ENCODE results near the gene DNAJA1. TPM values are rescaled to one million over a fixed set of nuclear protein-coding genes. Genes with fewer than 3 reads are reported as not detected.

DNAJA1 gene
- total RNA-seq, 2 donors from 2014 or later: 219 to 220 TPM

- DNase-seq (ENCODE audit: low spot score) (no peak), ATAC-seq (no peak)
- Mint-ChIP-seq H3K4me1 (ENCODE audit: low read depth in 2 of 2) (peaks cover 2 to 7% of the 10 kb centered on the region in 2 donors), H3K9me3 (no peaks in the 10 kb centered on the region), H3K36me3 (no peaks in the 10 kb centered on the region), H3K4me3 (no peak overlapping the region), H3K27ac (peak overlapping the region in 1 of 2 donors; percentile 23), H3K27me3 (no peaks in the 10 kb centered on the region)
Measured at GRCh38 chr9:33017283-33018041, 7.6 kb upstream of the DNAJA1 start.

- ATAC-seq (no peak), DNase-seq (ENCODE audit: low spot score) (no peak)
- Mint-ChIP-seq H3K4me1 (ENCODE audit: low read depth in 2 of 2) (peaks cover 19 to 27% of the 10 kb centered on the region in 2 donors), H3K9me3 (no peaks in the 10 kb centered on the region), H3K27ac (no peak overlapping the region), H3K4me3 (no peak overlapping the region), H3K27me3 (no peaks in the 10 kb centered on the region), H3K36me3 (no peaks in the 10 kb centered on the region)
Measured at GRCh38 chr9:33019797-33020196, 5.3 kb upstream of the DNAJA1 start.

GRCh38 chr9:33022303-33022702 lies 2.8 kb upstream of the DNAJA1 start:
- Mint-ChIP-seq H3K27ac (peak overlapping the region; percentile 84 to 93), H3K9me3 (no peaks in the 10 kb centered on the region), H3K4me3 (peak overlapping the region; percentile 90), H3K27me3 (no peaks in the 10 kb centered on the region), H3K4me1 (ENCODE audit: low read depth in 2 of 2) (peaks cover 35 to 43% of the 10 kb centered on the region in 2 donors), H3K36me3 (peaks cover 14% of the 10 kb centered on the region)
- ATAC-seq (no peak), DNase-seq (ENCODE audit: low spot score) (no peak)

GRCh38 chr9:33022755-33023154 lies 2.3 kb upstream of the DNAJA1 start:
- peak overlapping the region; percentile 90 for H3K4me3 Mint-ChIP-seq

GRCh38 chr9:33023661-33024060 lies 1.4 kb upstream of the DNAJA1 start:
- Mint-ChIP-seq H3K4me1 (ENCODE audit: low read depth in 2 of 2) (peaks cover 41 to 53% of the 10 kb centered on the region in 2 donors), H3K9me3 (no peaks in the 10 kb centered on the region), H3K36me3 (peaks cover 24% of the 10 kb centered on the region), H3K27me3 (no peaks in the 10 kb centered on the region), H3K27ac (peak overlapping the region; percentile 84 to 93), H3K4me3 (peak overlapping the region; percentile 90)
- DNase-seq (ENCODE audit: low spot score): no peak
- no peak for ATAC-seq

More at GRCh38 chr9:33022755-33023154, 2.3 kb upstream of the DNAJA1 start:
- no peak for ATAC-seq
- no peaks in the 10 kb centered on the region for H3K27me3 Mint-ChIP-seq
- H3K4me1 Mint-ChIP-seq (ENCODE audit: low read depth in 2 of 2): peaks cover 35 to 44% of the 10 kb centered on the region in 2 donors
- peaks cover 15% of the 10 kb centered on the region for H3K36me3 Mint-ChIP-seq
- no peaks in the 10 kb centered on the region for H3K9me3 Mint-ChIP-seq
- DNase-seq (ENCODE audit: low spot score): no peak
- peak overlapping the region; percentile 84 to 93 for H3K27ac Mint-ChIP-seq

GRCh38 chr9:33024126-33024965 lies 727 bp upstream of the DNAJA1 start:
- H3K36me3 Mint-ChIP-seq: peaks cover 29% of the 10 kb centered on the region
- peak overlapping the region; percentile 84 to 93 for H3K27ac Mint-ChIP-seq
- H3K4me1 Mint-ChIP-seq (ENCODE audit: low read depth in 2 of 2): peaks cover 48 to 60% of the 10 kb centered on the region in 2 donors
- DNase-seq (ENCODE audit: low spot score) (no peak), ATAC-seq (no peak)
- H3K4me3 Mint-ChIP-seq: peak overlapping the region; percentile 90
- H3K27me3 Mint-ChIP-seq: no peaks in the 10 kb centered on the region
- H3K9me3 Mint-ChIP-seq: no peaks in the 10 kb centered on the region

GRCh38 chr9:33025572-33026342 lies 684 bp downstream of the DNAJA1 start:
- ATAC-seq: peak; percentile 74 to 78
- DNase-seq (ENCODE audit: low spot score): peak; percentile 89
- peaks cover 59 to 72% of the 10 kb centered on the region in 2 donors for H3K4me1 Mint-ChIP-seq (ENCODE audit: low read depth in 2 of 2)
- H3K9me3 Mint-ChIP-seq: no peaks in the 10 kb centered on the region
- peaks cover 42% of the 10 kb centered on the region for H3K36me3 Mint-ChIP-seq
- peak overlapping the region; percentile 84 to 93 for H3K27ac Mint-ChIP-seq
- H3K4me3 Mint-ChIP-seq: peak overlapping the region; percentile 94
- H3K27me3 Mint-ChIP-seq: no peaks in the 10 kb centered on the region

- peak overlapping the region; percentile 94 for H3K4me3 Mint-ChIP-seq
- H3K4me1 Mint-ChIP-seq (ENCODE audit: low read depth in 2 of 2): peaks cover 58 to 59% of the 10 kb centered on the region in 2 donors
- peak overlapping the region; percentile 70 to 93 for H3K27ac Mint-ChIP-seq
- H3K36me3 Mint-ChIP-seq: peaks cover 59% of the 10 kb centered on the region
- H3K27me3 Mint-ChIP-seq: no peaks in the 10 kb centered on the region
- no peak for DNase-seq (ENCODE audit: low spot score)
- no peaks in the 10 kb centered on the region for H3K9me3 Mint-ChIP-seq
- no peak for ATAC-seq
Measured at GRCh38 chr9:33029231-33029786, 4.2 kb downstream of the DNAJA1 start.

- no peaks in the 10 kb centered on the region for H3K9me3 Mint-ChIP-seq
- H3K36me3 Mint-ChIP-seq: peaks cover 62% of the 10 kb centered on the region
- H3K27me3 Mint-ChIP-seq: no peaks in the 10 kb centered on the region
- DNase-seq (ENCODE audit: low spot score) (no peak), ATAC-seq (no peak)
- H3K27ac Mint-ChIP-seq: peak overlapping the region; percentile 70 to 93
- H3K4me3 Mint-ChIP-seq: no peak overlapping the region
- H3K4me1 Mint-ChIP-seq (ENCODE audit: low read depth in 2 of 2): peaks cover 58% of the 10 kb centered on the region in 2 donors
Measured at GRCh38 chr9:33030285-33030684, 5.2 kb downstream of the DNAJA1 start.

- no peak for DNase-seq (ENCODE audit: low spot score)
- Mint-ChIP-seq H3K27me3 (no peaks in the 10 kb centered on the region), H3K36me3 (peaks cover 59% of the 10 kb centered on the region), H3K4me1 (ENCODE audit: low read depth in 2 of 2) (peaks cover 49 to 51% of the 10 kb centered on the region in 2 donors), H3K9me3 (no peaks in the 10 kb centered on the region), H3K4me3 (peak overlapping the region; percentile 38), H3K27ac (peak overlapping the region in 1 of 2 donors; percentile 29)
- peak in 1 of 2 donors; percentile 41 for ATAC-seq
Measured at GRCh38 chr9:33032292-33032691, 7.2 kb downstream of the DNAJA1 start.

GRCh38 chr9:33032865-33033264 lies 7.8 kb downstream of the DNAJA1 start:
- no peak for DNase-seq (ENCODE audit: low spot score)
- Mint-ChIP-seq H3K4me3 (peak overlapping the region; percentile 38), H3K9me3 (no peaks in the 10 kb centered on the region), H3K27me3 (no peaks in the 10 kb centered on the region), H3K36me3 (peaks cover 57% of the 10 kb centered on the region), H3K27ac (peak overlapping the region in 1 of 2 donors; percentile 29), H3K4me1 (ENCODE audit: low read depth in 2 of 2) (peaks cover 48 to 49% of the 10 kb centered on the region in 2 donors)
- ATAC-seq: no peak

- peaks cover 23% of the 10 kb centered on the region for H3K36me3 Mint-ChIP-seq
Measured at GRCh38 chr9:33040792-33041431, 15.8 kb downstream of the DNAJA1 start.

More at GRCh38 chr9:33040792-33041431, 15.8 kb downstream of the DNAJA1 start:
- H3K9me3 Mint-ChIP-seq: no peaks in the 10 kb centered on the region
- H3K4me3 Mint-ChIP-seq: no peak overlapping the region
- ATAC-seq: no peak
- no peaks in the 10 kb centered on the region for H3K27me3 Mint-ChIP-seq
- peaks cover 30 to 31% of the 10 kb centered on the region in 2 donors for H3K4me1 Mint-ChIP-seq (ENCODE audit: low read depth in 2 of 2)
- peak overlapping the region in 1 of 2 donors; percentile 32 for H3K27ac Mint-ChIP-seq
- DNase-seq (ENCODE audit: low spot score): no peak

Measured in natural killer cell treated with Interleukin-12 subunit alpha and Interleukin-12 subunit beta and Interleukin-15 and Interleukin-18, amount 100 ng/mL, for 72 hours (primary cell).